Gastroesophageal sphincter (tissue), 4 donors: ENCODE results near the gene EVI5L. TPM values are rescaled to one million over a fixed set of nuclear protein-coding genes. Genes with fewer than 3 reads are reported as not detected.

Source experiments
- ATAC-seq: fragments of 150-250 bp; one replicate; pipeline ENCODE4 v1.9.1; 2016; ENCODE audit warnings: mild to moderate bottlenecking, moderate library complexity
- H3K27ac ChIP-seq, 4 donors: fragments of 200-600 bp; sonication (generic) in 3 of 4; 1 replicate in 3 of 4; 2 replicates in 1 of 4; pipeline ENCODE4 v1.5.1; 2016 to 2019
- H3K27me3 ChIP-seq: fragments of 200-600 bp; sonication (generic); one replicate; pipeline ENCODE4 v1.5.1; 2019
- H3K36me3 ChIP-seq, 2 donors: fragments of 200-600 bp; sonication (generic); one replicate each; pipeline ENCODE4 v1.5.1; 2019; ENCODE audit warnings: control low read depth in 1 of 2
- H3K4me1 ChIP-seq, 3 donors: fragments of 200-600 bp; sonication (generic); 1 replicate in 2 of 3; 2 replicates in 1 of 3; pipeline ENCODE4 v1.5.1; 2016 to 2019; ENCODE audit warnings: control low read depth in 2 of 3
- H3K4me3 ChIP-seq, 2 donors: fragments of 200-600 bp; sonication (generic); one replicate each; pipeline ENCODE4 v1.5.1; 2019; ENCODE audit warnings: mild to moderate bottlenecking in 1 of 2, moderate library complexity in 1 of 2
- H3K9me3 ChIP-seq, 3 donors: fragments of 200-600 bp; sonication (generic); one replicate each; pipeline ENCODE4 v1.5.1; 2017 to 2019; ENCODE audit warnings: control low read depth in 2 of 3
- EP300 ChIP-seq: sonication (generic); formaldehyde crosslinking; IDR thresholded peaks from one replicate; pipeline ENCODE4 v1.6.1; 2017; ENCODE audit warnings: antibody characterized with exemption, mild to moderate bottlenecking
- POLR2A ChIP-seq, 2 donors: fragments of 450-650 bp; IDR thresholded peaks; one replicate each; pipeline ENCODE4 v1.6.1; 2017; ENCODE audit warnings: antibody characterized with exemption in 2 of 2, mild to moderate bottlenecking in 2 of 2, moderate library complexity in 1 of 2
- POLR2AphosphoS5 ChIP-seq: sonication (generic); formaldehyde crosslinking; IDR thresholded peaks from one replicate; pipeline ENCODE4 v1.6.1; 2017; ENCODE audit warnings: antibody characterized with exemption
- WGBS, 2 donors: methylation state at CpG; one replicate each; pipeline ENCODE4 v1.1.5; 2018; ENCODE audit warnings: low coverage in 1 of 2; 5-methylcytosine and 5-hydroxymethylcytosine counted together
- total RNA-seq, 4 donors: library from RNA; depleted of rRNA; stranded (reverse); fragments of >200 nt; gene quantifications; one replicate each; pipeline ENCODE4 v1.1.0, GENCODE V29; 2016
- TF ChIP-seq, protein P1 (sequence below), 4 experiments: fragments of 200-600 bp in 2 of 4; fragments of 450-650 bp in 2 of 4; sonication (generic) in 1 of 4; IDR thresholded peaks; one replicate each; pipeline ENCODE4 v1.5.1; 2017 to 2019; ENCODE audit warnings: antibody characterized with exemption in 4 of 4, mild to moderate bottlenecking in 2 of 4, moderate library complexity in 2 of 4

Gene EVI5L
- total RNA-seq, 4 donors from 2014 or later, result 17.3 to 46.3 (median 22.2) TPM

GRCh38 chr19:7866399-7867091, 36.5 kb downstream of the EVI5L start:
- H3K27ac ChIP-seq, result no peak overlapping the region
- no peak for ATAC-seq
- no peak overlapping the region for H3K4me3 ChIP-seq
- H3K36me3 ChIP-seq, result peaks cover 0 to 16% of the 10 kb centered on the region in 2 donors
- no peaks in the 10 kb centered on the region for H3K9me3 ChIP-seq
- TF ChIP-seq POLR2AphosphoS5, result no peak
- TF ChIP-seq, protein P1, sequence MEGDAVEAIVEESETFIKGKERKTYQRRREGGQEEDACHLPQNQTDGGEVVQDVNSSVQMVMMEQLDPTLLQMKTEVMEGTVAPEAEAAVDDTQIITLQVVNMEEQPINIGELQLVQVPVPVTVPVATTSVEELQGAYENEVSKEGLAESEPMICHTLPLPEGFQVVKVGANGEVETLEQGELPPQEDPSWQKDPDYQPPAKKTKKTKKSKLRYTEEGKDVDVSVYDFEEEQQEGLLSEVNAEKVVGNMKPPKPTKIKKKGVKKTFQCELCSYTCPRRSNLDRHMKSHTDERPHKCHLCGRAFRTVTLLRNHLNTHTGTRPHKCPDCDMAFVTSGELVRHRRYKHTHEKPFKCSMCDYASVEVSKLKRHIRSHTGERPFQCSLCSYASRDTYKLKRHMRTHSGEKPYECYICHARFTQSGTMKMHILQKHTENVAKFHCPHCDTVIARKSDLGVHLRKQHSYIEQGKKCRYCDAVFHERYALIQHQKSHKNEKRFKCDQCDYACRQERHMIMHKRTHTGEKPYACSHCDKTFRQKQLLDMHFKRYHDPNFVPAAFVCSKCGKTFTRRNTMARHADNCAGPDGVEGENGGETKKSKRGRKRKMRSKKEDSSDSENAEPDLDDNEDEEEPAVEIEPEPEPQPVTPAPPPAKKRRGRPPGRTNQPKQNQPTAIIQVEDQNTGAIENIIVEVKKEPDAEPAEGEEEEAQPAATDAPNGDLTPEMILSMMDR (IDR thresholded peaks at IDR 0.05), result no peak
- no peak for TF ChIP-seq POLR2A (IDR thresholded peaks at IDR 0.05)
- TF ChIP-seq EP300, result no peak
- WGBS, 2 donors, result 30% methylated on average over 2 of the region's 12 CpGs; no CpG with 5 or more reads in 1 of the 2 donors
- peaks cover 0 to 48% (median 19%) of the 10 kb centered on the region in 3 donors for H3K4me1 ChIP-seq
- H3K27me3 ChIP-seq, result peaks cover 73% of the 10 kb centered on the region

GRCh38 chr19:7867092-7867844, 37.2 kb downstream of the EVI5L start:
- Histone ChIP-seq H3K36me3 (peaks cover 0 to 10% of the 10 kb centered on the region in 2 donors), H3K4me1 (peaks cover 0 to 48% (median 12%) of the 10 kb centered on the region in 3 donors), H3K9me3 (no peaks in the 10 kb centered on the region), H3K27me3 (peaks cover 71% of the 10 kb centered on the region), H3K27ac (no peak overlapping the region), H3K4me3 (no peak overlapping the region)
- TF ChIP-seq POLR2AphosphoS5 (no peak), EP300 (no peak), POLR2A (IDR thresholded peaks at IDR 0.05) (no peak)
- TF ChIP-seq, protein P1 (IDR thresholded peaks at IDR 0.05), result no peak
- ATAC-seq, result no peak
- WGBS, 2 donors, result 86 to 90% methylated on average over 3 to 7 of the region's 9 CpGs

- 22% methylated on average over 14 of the region's 21 CpGs; no CpG with 5 or more reads in 1 of the 2 donors for WGBS, 2 donors
- Histone ChIP-seq H3K9me3 (no peaks in the 10 kb centered on the region), H3K27me3 (peaks cover 71% of the 10 kb centered on the region), H3K4me3 (peak overlapping the region in 1 of 2 donors; percentile 55), H3K27ac (no peak overlapping the region), H3K36me3 (peaks cover 0 to 8% of the 10 kb centered on the region in 2 donors), H3K4me1 (peaks cover 0 to 52% (median 13%) of the 10 kb centered on the region in 3 donors)
- TF ChIP-seq, protein P1 (IDR thresholded peaks at IDR 0.05), result no peak
- TF ChIP-seq EP300 (no peak), POLR2A (IDR thresholded peaks at IDR 0.05) (no peak), POLR2AphosphoS5 (no peak)
- ATAC-seq, result no peak
Observed at GRCh38 chr19:7868326-7868670, 38.3 kb downstream of the EVI5L start.

GRCh38 chr19:7868671-7869452, 38.8 kb downstream of the EVI5L start:
- no CpG with 5 or more reads among the region's 67 CpGs for WGBS, 2 donors
- Histone ChIP-seq H3K4me1 (peaks cover 0 to 57% (median 19%) of the 10 kb centered on the region in 3 donors), H3K4me3 (peak overlapping the region; percentile 25 to 55)

More at GRCh38 chr19:7868671-7869452, 38.8 kb downstream of the EVI5L start:
- TF ChIP-seq POLR2A (IDR thresholded peaks at IDR 0.05) (no peak), EP300 (no peak), POLR2AphosphoS5 (no peak)
- TF ChIP-seq, protein P1 (IDR thresholded peaks at IDR 0.05), result peak in 3 of 4 experiments; percentile 81 to 88 (median 85)
- Histone ChIP-seq H3K36me3 (peaks cover 0 to 2% of the 10 kb centered on the region in 2 donors), H3K9me3 (no peaks in the 10 kb centered on the region), H3K27me3 (peaks cover 71% of the 10 kb centered on the region), H3K27ac (peak overlapping the region in 3 of 4 donors; percentile 58 to 76 (median 70))
- peak; percentile 77 for ATAC-seq
